Smooth muscle cell of the pulmonary artery (primary cell): ENCODE results near the gene RAB27A. TPM values are rescaled to one million over a fixed set of nuclear protein-coding genes. Genes with fewer than 3 reads are reported as not detected.

Experiments
- total RNA-seq: library from RNA; depleted of rRNA; stranded (reverse); fragments of >200 nt; gene quantifications from 2 replicates; pipeline ENCODE4 v1.2.3, GENCODE V29; 2014

RAB27A gene
- total RNA-seq = 9.1 and 14.3 TPM in 2 replicates

DNA sequence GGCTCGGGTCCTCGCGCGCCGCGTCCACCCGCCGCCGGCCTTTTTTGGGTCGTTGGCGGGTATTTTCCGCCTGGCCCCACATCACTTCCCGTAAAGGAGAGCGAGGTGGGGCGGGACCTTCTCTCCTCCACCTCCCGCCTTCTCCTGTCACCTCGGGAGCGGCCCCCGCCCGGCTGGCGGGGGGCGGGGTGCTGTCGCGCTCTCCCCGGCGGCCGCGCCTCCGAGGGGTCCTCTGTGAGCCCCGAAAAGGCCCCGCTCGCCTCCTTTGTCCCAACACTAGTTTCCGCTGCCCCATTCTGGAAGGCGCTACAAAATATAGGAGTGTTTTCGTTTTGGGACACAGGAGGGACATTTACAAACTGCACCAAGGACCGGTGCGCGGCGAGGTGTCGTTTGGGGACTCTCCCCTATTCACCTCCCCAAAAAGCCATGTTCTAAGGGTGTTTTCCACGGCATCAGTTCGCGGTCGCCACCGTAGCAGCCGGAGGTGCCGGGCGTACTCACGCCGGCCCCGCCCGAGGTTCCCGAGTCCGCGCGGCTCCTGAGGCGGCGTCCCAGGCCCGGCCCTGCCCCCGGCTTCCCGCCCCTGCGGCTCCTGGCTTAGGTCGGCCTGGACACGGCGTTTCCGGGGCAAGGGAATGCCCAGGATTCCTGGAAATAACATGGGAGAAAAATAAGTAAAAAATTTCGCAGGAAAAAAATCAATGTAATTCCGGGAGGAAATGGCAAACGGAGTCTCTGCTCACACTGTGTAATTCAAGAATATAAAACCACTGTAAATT is at the start of gene RAB27A:
Gene RAB27A, minus strand, starts transcription at position 68 of the 782 bp plus-strand sequence. CDS start 54,879 bp downstream, outside the sequence.

DNA sequence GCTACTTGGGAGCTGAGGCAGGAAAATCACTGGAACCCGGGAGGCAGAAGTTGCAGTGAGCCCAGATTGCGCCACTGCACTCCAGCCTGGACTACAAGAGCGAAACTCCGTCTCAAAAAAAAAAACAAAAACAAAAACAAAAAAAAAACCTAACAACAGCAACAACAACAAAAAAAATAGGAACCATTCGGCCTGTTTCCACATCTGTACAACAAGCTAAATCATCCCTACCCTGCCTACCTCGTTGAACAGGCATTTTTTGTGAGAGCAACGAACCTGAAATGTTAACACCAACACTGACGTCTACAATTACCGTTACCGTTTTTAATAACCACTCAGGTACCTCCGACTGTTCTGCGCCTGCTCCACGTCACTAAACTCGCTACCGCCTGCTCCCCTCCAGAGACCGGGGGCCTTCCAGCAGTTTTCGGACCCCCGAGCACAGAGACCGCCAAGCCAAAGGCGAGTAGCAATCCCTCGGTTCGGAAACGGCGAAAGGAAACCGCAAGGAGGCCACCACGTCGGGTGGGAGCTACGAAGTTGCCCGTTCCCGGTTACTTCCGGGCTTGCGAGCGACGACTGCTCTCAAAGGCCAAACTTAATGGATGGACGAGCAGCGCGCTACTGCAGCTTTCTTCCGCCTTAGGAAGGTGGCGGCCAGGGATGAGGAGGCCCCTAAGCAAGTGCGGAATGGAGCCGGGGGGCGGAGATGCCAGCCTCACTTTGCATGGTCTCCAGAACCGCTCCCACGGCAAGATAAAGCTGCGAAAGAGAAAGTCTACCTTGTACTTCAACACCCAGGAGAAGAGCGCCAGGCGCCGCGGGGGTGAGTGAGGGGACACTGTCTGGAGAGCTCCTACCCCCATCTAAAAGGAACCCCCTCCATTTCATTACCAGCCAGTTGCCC is 29.2 kb upstream of the RAB27A start, which contains the start of the genes PIGB and PIGBOS1:
Gene PIGB, plus strand, starts transcription at position 635 of the 907 bp plus-strand sequence. Its CDS starts 29 bp downstream, at position 664.
Gene PIGBOS1, minus strand, starts transcription at position 536 of the 907 bp plus-strand sequence. CDS start 1,331 bp downstream, outside the sequence.

DNA sequence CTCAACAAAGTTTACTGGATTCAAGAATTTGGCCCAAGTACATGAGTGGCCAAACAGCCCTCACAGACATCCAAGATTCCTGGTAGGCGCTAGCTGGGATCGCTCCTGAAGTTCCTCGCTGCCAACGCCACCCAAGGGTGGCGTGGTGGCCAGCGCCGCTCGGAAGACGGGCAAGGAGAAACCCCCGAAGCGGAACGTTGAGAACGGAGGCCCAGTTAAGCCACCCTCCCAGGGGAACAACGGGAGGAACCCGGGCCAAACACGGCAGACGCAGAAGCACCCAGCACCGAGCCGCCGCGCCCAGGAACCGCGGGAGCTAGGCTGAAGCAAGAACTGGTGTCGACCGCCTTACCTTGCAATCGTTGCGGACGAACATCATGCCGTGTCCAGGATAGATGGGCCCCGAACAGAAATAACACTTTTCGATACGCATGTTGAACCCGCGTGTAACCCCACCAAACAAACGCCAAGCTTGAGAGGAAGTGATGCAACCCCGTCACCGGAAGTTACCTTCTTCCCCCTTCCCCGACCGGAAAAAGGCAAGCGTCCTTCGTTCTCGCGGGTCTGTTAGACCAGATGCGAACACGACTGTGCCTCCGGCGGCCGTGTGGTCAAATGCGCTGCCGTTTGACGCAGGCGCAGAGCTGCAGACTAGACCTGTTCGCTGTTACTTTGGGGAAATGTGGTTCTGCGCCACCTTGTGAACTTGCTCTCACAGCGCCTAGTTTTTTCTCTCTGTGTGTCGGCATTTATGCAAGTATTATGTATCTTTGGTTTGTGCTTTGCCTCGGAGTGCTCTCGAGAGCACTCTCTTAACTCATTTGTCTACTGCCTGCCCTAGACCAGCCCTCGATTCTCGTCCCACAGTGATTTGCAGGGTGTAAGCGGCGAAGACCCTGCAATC is 92.9 kb downstream of the RAB27A start, which contains the start of gene RSL24D1:
Gene RSL24D1, minus strand, starts transcription at position 484 of the 904 bp plus-strand sequence. Its CDS starts 51 bp downstream, at position 433.

Other genes starting within 250 kb of the RAB27A start
- gene RSL24D1, start 92.9 kb downstream of the RAB27A start, total RNA-seq = 47.9 and 60.5 TPM in 2 replicates
- gene PIGBOS1, start 29.3 kb upstream of the RAB27A start, total RNA-seq = 4.9 and 5.3 TPM in 2 replicates
- 7.9 and 12.6 TPM in 2 replicates for gene PIGB, start 29.4 kb upstream of the RAB27A start, total RNA-seq
- gene CCPG1, start 118.5 kb upstream of the RAB27A start, total RNA-seq = 181 and 236 TPM in 2 replicates
- gene PIERCE2, start 118.7 kb upstream of the RAB27A start, total RNA-seq = 1.7 and 3.1 TPM in 2 replicates
- 1.4 and 1.7 TPM in 2 replicates for gene DNAAF4, start 218.4 kb upstream of the RAB27A start, total RNA-seq